GM12872 (cell line): ENCODE measurements around the gene ERH.

Experiments
- CTCF ChIP-seq: IDR thresholded peaks from 3 replicates; pipeline ENCODE4 v1.5.1; 2011; ENCODE audit warnings: low read depth, mild to moderate bottlenecking, low read length, moderate library complexity; ENCODE audit not compliant: insufficient read depth

ERH gene

GRCh38 chr14:69345402-69345801, 52.7 kb downstream of the ERH start:
- no peak for TF ChIP-seq CTCF

- TF ChIP-seq CTCF, result no peak
Measured at GRCh38 chr14:69344171-69344570, 53.9 kb downstream of the ERH start.

- no peak for TF ChIP-seq CTCF
Measured at GRCh38 chr14:69342928-69343525, 55.1 kb downstream of the ERH start.

DNA sequence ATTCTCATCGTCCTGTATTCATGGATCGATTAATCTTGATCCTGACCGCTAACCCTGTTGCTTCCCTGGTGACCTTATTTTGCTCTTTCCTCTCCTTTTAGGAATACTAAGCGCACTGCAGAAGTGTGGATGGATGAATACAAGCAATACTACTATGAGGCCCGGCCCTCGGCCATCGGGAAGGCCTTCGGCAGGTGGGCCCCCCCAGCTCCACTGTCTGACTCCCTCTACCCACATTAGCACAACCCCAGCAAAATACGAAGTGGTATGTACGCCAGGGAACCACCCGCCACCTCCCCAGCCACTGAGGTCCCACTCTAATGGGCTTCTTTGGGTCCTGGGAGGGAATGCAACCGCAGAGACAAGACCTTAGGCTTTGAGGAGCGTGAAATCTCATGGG, 58.7 kb downstream of the ERH start:
- TF ChIP-seq CTCF, result no peak

GRCh38 chr14:69337984-69338383, 60.1 kb downstream of the ERH start:
- TF ChIP-seq CTCF, result no peak

- TF ChIP-seq CTCF, result no peak
Measured at GRCh38 chr14:69335371-69335771, 62.7 kb downstream of the ERH start.

GRCh38 chr14:69334576-69334975, 63.5 kb downstream of the ERH start:
- no peak for TF ChIP-seq CTCF

GRCh38 chr14:69333791-69334337, 64.2 kb downstream of the ERH start:
- TF ChIP-seq CTCF, result no peak
